NCI-H2029 (cell line): ENCODE measurements around the gene ITPR2.
"Not testable (repeated sequence)": the region's sequence is repeated elsewhere in the genome, so short reads cannot be mapped to it uniquely, and the experiment has no call there.

ENCODE experiments used
- DNase-seq: peaks from one replicate; lab custom pipeline; 2025; lab: John Stamatoyannopoulos, UW

Gene ITPR2

GRCh38 chr12:26666286-26666685 is 166.7 kb downstream of the ITPR2 start:
- no peak for DNase-seq

- no peak for DNase-seq
Measured at GRCh38 chr12:26661399-26661798, 171.6 kb downstream of the ITPR2 start.

GRCh38 chr12:26659930-26660329 is 173.1 kb downstream of the ITPR2 start:
- no peak for DNase-seq

GRCh38 chr12:26658991-26659390 is 174.0 kb downstream of the ITPR2 start:
- DNase-seq = no peak

GRCh38 chr12:26654623-26655022 is 178.4 kb downstream of the ITPR2 start:
- DNase-seq = no peak

GRCh38 chr12:26651566-26652188 is 181.3 kb downstream of the ITPR2 start:
- DNase-seq = peak; percentile 51

GRCh38 chr12:26651036-26651435 is 182.0 kb downstream of the ITPR2 start:
- no peak for DNase-seq

GRCh38 chr12:26648999-26649398 is 184.0 kb downstream of the ITPR2 start:
- no peak for DNase-seq

GRCh38 chr12:26648584-26648983 is 184.4 kb downstream of the ITPR2 start:
- no peak for DNase-seq

- DNase-seq = no peak
Measured at GRCh38 chr12:26648066-26648465, 184.9 kb downstream of the ITPR2 start.

- DNase-seq = no peak
Measured at GRCh38 chr12:26647088-26647487, 185.9 kb downstream of the ITPR2 start.

- DNase-seq = no peak
Measured at GRCh38 chr12:26646571-26646970, 186.4 kb downstream of the ITPR2 start.

- not testable (repeated sequence) for DNase-seq
Measured at GRCh38 chr12:26644376-26644775, 188.6 kb downstream of the ITPR2 start.

GRCh38 chr12:26643532-26644315 is 189.3 kb downstream of the ITPR2 start:
- DNase-seq = no peak

GRCh38 chr12:26642361-26642760 is 190.6 kb downstream of the ITPR2 start:
- no peak for DNase-seq

GRCh38 chr12:26636710-26637328 is 196.2 kb downstream of the ITPR2 start:
- no peak for DNase-seq

- DNase-seq = no peak
Measured at GRCh38 chr12:26633591-26634210, 199.3 kb downstream of the ITPR2 start.

GRCh38 chr12:26632756-26633155 is 200.2 kb downstream of the ITPR2 start:
- DNase-seq = no peak

- DNase-seq = no peak
Measured at GRCh38 chr12:26631846-26632245, 201.1 kb downstream of the ITPR2 start.

- no peak for DNase-seq
Measured at GRCh38 chr12:26630546-26631027, 202.4 kb downstream of the ITPR2 start.

- no peak for DNase-seq
Measured at GRCh38 chr12:26629864-26630263, 203.1 kb downstream of the ITPR2 start.

GRCh38 chr12:26628234-26628633 is 204.8 kb downstream of the ITPR2 start:
- DNase-seq = no peak

GRCh38 chr12:26627335-26627734 is 205.7 kb downstream of the ITPR2 start:
- no peak for DNase-seq
